Tibial nerve (tissue), 3 donors: ENCODE measurements around the gene GPR21.

ENCODE experiments used
- POLR2A ChIP-seq, 2 donors: fragments of 450-650 bp; IDR thresholded peaks; one replicate each; pipeline ENCODE4 v1.6.1; 2017; ENCODE audit warnings: antibody characterized with exemption in 2 of 2, mild to moderate bottlenecking in 2 of 2, moderate library complexity in 2 of 2
- TF ChIP-seq, protein P1 (sequence below), 5 experiments: fragments of 200-600 bp in 3 of 5; fragments of 450-650 bp in 2 of 5; sonication (generic) in 3 of 5; IDR thresholded peaks; one replicate each; pipeline ENCODE4 v1.5.1; 2016 to 2019; ENCODE audit warnings: antibody characterized with exemption in 5 of 5, mild to moderate bottlenecking in 3 of 5, moderate library complexity in 2 of 5

DNA sequence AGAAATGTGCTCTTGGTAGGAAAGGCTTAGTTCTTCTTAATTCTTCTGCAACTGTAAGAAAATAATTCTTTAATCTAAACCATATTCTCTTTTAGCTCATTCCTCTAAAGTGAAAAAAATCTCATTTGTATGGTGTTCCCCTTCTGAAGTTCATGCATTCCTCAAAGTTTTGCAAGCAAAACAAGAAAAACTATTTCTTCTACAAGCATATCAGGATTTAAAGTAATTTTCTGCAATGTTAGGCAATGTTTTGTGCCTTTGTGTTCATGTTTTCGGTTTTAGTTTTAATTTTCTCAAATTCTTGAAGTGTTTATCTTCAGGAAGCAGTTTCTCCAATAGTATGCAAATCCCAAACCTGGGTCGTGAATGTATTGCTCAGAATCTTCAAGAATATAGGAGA is 12.7 kb upstream of the GPR21 start:
- TF ChIP-seq, protein P1, sequence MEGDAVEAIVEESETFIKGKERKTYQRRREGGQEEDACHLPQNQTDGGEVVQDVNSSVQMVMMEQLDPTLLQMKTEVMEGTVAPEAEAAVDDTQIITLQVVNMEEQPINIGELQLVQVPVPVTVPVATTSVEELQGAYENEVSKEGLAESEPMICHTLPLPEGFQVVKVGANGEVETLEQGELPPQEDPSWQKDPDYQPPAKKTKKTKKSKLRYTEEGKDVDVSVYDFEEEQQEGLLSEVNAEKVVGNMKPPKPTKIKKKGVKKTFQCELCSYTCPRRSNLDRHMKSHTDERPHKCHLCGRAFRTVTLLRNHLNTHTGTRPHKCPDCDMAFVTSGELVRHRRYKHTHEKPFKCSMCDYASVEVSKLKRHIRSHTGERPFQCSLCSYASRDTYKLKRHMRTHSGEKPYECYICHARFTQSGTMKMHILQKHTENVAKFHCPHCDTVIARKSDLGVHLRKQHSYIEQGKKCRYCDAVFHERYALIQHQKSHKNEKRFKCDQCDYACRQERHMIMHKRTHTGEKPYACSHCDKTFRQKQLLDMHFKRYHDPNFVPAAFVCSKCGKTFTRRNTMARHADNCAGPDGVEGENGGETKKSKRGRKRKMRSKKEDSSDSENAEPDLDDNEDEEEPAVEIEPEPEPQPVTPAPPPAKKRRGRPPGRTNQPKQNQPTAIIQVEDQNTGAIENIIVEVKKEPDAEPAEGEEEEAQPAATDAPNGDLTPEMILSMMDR (IDR thresholded peaks at IDR 0.05): no peak
- no peak for TF ChIP-seq POLR2A (IDR thresholded peaks at IDR 0.05)
